ENCODE measurements around the gene RAPSN. TPM values are rescaled to one million over a fixed set of nuclear protein-coding genes. Genes with fewer than 3 reads are reported as not detected.
A peak's percentile ranks its signal among the peaks of the same experiment; 100 is the strongest.

Gene RAPSN
- total and polyA plus RNA-seq, 2 donors from 2014 or later: 0.28 to 0.41 TPM

DNA sequence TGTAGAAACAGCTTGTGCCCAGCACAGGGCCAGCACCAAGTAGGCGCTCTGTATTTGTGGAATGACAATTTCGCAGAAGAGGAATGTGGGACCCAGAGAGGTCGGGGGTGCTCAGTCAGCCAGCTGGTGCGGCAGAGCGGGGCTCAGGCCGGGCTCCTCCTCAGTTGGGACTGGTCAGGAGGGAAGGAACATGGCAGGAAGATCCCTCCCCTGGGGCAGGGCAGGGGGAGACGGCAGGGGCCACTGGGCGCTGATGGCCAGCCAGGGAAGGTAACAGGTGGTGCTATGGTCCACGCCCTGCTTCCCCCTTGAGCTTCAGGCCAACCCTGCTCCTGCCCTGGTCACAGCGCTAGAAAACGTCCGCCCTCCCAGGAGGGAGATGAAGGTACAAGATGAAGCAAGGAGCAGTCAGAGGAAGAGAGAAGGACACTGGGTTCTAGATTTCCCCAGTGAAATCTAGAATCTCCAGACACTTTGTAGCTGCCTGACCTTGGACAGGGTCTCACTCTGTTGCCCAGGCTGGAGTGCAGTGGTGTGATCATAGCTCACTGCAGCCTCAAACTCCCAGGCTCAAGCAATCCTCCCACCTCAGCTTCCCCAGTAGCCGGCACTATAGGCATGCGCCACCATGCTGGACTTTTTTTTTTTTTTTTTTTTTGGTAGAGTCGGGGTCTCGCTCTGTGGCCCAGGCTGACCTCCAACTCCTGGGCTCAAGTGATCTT is 57.1 kb downstream of the RAPSN start:
- TF ChIP-seq, protein P1, sequence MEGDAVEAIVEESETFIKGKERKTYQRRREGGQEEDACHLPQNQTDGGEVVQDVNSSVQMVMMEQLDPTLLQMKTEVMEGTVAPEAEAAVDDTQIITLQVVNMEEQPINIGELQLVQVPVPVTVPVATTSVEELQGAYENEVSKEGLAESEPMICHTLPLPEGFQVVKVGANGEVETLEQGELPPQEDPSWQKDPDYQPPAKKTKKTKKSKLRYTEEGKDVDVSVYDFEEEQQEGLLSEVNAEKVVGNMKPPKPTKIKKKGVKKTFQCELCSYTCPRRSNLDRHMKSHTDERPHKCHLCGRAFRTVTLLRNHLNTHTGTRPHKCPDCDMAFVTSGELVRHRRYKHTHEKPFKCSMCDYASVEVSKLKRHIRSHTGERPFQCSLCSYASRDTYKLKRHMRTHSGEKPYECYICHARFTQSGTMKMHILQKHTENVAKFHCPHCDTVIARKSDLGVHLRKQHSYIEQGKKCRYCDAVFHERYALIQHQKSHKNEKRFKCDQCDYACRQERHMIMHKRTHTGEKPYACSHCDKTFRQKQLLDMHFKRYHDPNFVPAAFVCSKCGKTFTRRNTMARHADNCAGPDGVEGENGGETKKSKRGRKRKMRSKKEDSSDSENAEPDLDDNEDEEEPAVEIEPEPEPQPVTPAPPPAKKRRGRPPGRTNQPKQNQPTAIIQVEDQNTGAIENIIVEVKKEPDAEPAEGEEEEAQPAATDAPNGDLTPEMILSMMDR (IDR thresholded peaks at IDR 0.05; ENCODE audit: borderline replicate concordance, extremely low read depth, insufficient read depth): no peak
- H3K4me3 ChIP-seq (ENCODE audit: low read length in 3 of 3): no peak overlapping the region
- peak overlapping the region in 1 of 2 donors; percentile 11 for H3K27ac ChIP-seq (ENCODE audit: low read depth in 2 of 2, low read length in 2 of 2)
- peak in 1 of 5 donors; percentile 75 for DNase-seq
- no peaks in the 10 kb centered on the region for H3K27me3 ChIP-seq (ENCODE audit: control insufficient read depth, insufficient read depth, low read length)
- no peaks in the 10 kb centered on the region for H3K9me3 ChIP-seq (ENCODE audit: control insufficient read depth in 2 of 3, insufficient read depth in 1 of 3, low read length in 3 of 3)
- H3K36me3 ChIP-seq (ENCODE audit: control insufficient read depth in 2 of 3, insufficient read depth in 3 of 3, low read length in 3 of 3): no peaks in the 10 kb centered on the region
- peaks cover 0 to 3% (median 0%) of the 10 kb centered on the region in 3 donors for H3K4me1 ChIP-seq (ENCODE audit: control insufficient read depth in 2 of 3, insufficient read depth in 2 of 3, low read depth in 1 of 3, low read length in 3 of 3)
- no peak for FAIRE-seq
- intact Hi-C loops (cut with DNase I): no loop called here
- no peak overlapping the region for H3K9ac ChIP-seq (ENCODE audit: low read length in 3 of 3)

DNA sequence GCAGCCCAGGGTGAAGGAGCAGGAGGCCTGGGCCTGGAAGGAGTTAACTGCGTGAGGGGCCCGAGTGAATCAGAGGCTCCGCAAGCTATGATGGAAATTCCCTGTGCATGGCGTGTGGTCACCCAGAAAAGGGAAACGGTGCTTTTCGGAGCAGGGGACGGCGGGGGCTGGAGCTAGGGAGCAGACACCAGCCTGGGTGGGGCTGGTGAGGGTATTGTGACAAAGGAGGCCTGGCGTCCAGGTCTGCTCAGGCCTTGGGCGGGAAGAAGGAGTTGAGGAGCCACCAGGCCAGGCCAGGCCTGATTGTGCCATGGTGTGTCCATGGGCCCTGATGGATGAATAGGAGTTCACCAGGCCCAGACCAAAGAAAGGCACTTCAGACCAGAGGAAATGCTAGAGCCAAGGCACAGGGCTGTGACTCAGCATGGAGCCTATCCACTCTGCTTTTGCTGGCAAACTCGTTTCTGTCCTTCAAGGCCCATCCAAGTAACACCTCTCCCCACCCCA is 57.8 kb downstream of the RAPSN start:
- Histone ChIP-seq H3K9ac (ENCODE audit: low read length in 3 of 3) (no peak overlapping the region), H3K4me1 (ENCODE audit: control insufficient read depth in 2 of 3, insufficient read depth in 2 of 3, low read depth in 1 of 3, low read length in 3 of 3) (peaks cover 0 to 3% (median 0%) of the 10 kb centered on the region in 3 donors), H3K27ac (ENCODE audit: low read depth in 2 of 2, low read length in 2 of 2) (peak overlapping the region in 1 of 2 donors; percentile 11), H3K27me3 (ENCODE audit: control insufficient read depth, insufficient read depth, low read length) (no peaks in the 10 kb centered on the region), H3K36me3 (ENCODE audit: control insufficient read depth in 2 of 3, insufficient read depth in 3 of 3, low read length in 3 of 3) (no peaks in the 10 kb centered on the region), H3K4me3 (ENCODE audit: low read length in 3 of 3) (no peak overlapping the region), H3K9me3 (ENCODE audit: control insufficient read depth in 2 of 3, insufficient read depth in 1 of 3, low read length in 3 of 3) (no peaks in the 10 kb centered on the region)
- peak in 2 of 5 donors; percentile 14 to 74 for DNase-seq
- FAIRE-seq: no peak
- intact Hi-C loops (cut with DNase I): no loop called here
- TF ChIP-seq, protein P1 (IDR thresholded peaks at IDR 0.05; ENCODE audit: borderline replicate concordance, extremely low read depth, insufficient read depth): no peak

DNA sequence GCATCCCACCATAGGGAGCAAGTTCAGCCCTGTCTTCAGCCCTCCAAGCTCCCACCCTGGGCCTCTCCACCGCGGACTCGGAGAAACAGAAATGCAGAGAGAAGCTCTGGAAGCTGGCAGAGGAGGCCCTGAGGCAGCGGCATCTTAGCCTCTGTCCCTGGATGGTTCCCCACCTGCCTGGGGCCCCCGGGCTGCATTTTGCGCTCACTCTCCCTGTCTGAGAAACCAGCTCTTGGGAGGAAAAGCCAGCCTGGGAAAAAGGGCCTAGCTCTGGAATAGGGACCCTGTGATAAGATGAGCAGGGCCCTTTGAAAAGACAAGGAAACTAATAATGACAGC is 58.5 kb downstream of the RAPSN start:
- no peak for FAIRE-seq
- H3K9me3 ChIP-seq (ENCODE audit: control insufficient read depth in 2 of 3, insufficient read depth in 1 of 3, low read length in 3 of 3): no peaks in the 10 kb centered on the region
- DNase-seq: peak in 1 of 5 donors; percentile 29
- TF ChIP-seq, protein P1 (IDR thresholded peaks at IDR 0.05; ENCODE audit: borderline replicate concordance, extremely low read depth, insufficient read depth): no peak
- intact Hi-C loops (cut with DNase I): no loop called here
- H3K9ac ChIP-seq (ENCODE audit: low read length in 3 of 3): no peak overlapping the region
- H3K27ac ChIP-seq (ENCODE audit: low read depth in 2 of 2, low read length in 2 of 2): no peak overlapping the region
- no peak overlapping the region for H3K4me3 ChIP-seq (ENCODE audit: low read length in 3 of 3)
- H3K36me3 ChIP-seq (ENCODE audit: control insufficient read depth in 2 of 3, insufficient read depth in 3 of 3, low read length in 3 of 3): no peaks in the 10 kb centered on the region
- peaks cover 0 to 3% (median 0%) of the 10 kb centered on the region in 3 donors for H3K4me1 ChIP-seq (ENCODE audit: control insufficient read depth in 2 of 3, insufficient read depth in 2 of 3, low read depth in 1 of 3, low read length in 3 of 3)
- H3K27me3 ChIP-seq (ENCODE audit: control insufficient read depth, insufficient read depth, low read length): no peaks in the 10 kb centered on the region

All from kidney (tissue), 14 donors.